SKM-1 treated with dmso at 0.1 percent for 144 hours (cell line): Measurements from ENCODE around the gene CYP1B1.
"Not testable (repeated sequence)": the region's sequence is repeated elsewhere in the genome, so short reads cannot be mapped to it uniquely, and the experiment has no call there.

ENCODE experiments used
- DNase-seq: peaks from one replicate; lab custom pipeline; 2025; ENCODE audit not compliant: unreplicated experiment; lab: John Stamatoyannopoulos, UW

The CYP1B1 gene

GRCh38 chr2:38037757-38038621 is 38.0 kb downstream of the CYP1B1 start:
- no peak for DNase-seq

DNA sequence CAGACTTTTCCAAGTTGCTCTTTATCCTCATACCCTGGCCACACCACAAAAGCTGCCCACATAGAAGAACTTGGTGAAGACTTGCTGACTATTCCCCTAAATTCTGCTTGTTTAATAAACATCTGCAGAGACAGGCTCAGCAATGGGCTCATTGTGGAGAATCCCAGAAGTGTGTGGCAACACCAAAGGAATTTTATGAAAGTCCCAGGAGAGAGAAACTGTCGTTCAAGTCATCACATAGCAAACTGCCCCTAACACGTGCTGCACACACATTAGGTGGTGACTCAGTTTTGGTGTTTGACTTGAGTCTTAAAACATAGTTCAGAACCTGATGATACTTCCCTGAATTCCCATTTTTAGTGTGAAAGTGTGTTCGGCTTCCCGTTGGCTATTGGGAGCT is 38.6 kb downstream of the CYP1B1 start:
- no peak for DNase-seq

DNA sequence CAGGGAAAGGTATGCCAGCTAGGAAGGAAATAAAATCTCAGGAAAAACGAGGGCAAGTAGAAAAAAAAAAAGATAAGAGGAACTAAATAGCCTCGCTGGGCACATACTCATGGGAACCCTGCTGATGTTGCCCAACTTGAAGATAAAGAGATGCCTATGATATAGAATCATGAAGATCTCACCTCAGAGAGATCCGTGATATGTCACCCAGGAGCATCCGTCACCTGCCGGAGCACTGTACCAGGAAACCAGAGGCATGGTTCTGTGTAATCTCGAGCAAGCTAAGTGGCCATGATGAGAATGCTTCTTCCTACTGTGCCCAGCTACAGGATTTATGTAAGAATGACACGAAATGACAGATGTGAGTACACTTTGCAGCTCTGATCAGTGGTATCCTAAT is 40.0 kb downstream of the CYP1B1 start:
- DNase-seq: no peak

GRCh38 chr2:38033646-38034045 is 42.3 kb downstream of the CYP1B1 start:
- DNase-seq: no peak

DNA sequence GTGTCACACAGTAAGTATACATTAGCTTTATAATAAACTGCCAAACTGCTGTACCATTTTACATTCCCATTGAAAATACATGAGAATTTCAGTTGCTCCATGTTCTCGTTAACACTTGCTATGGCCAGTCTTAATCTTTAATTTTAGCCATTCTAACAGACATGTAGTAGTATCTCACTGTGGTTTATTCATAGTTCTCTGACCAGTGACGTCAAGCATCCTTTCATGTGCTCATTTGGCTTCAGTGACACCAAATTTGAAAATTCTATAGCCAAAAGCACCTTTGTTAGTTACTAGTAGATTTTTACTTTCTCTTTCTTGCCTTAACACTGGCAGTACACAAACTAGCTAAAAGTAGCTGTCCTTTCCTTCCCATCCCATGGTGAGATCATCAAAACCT is 43.0 kb downstream of the CYP1B1 start:
- DNase-seq: no peak

DNA sequence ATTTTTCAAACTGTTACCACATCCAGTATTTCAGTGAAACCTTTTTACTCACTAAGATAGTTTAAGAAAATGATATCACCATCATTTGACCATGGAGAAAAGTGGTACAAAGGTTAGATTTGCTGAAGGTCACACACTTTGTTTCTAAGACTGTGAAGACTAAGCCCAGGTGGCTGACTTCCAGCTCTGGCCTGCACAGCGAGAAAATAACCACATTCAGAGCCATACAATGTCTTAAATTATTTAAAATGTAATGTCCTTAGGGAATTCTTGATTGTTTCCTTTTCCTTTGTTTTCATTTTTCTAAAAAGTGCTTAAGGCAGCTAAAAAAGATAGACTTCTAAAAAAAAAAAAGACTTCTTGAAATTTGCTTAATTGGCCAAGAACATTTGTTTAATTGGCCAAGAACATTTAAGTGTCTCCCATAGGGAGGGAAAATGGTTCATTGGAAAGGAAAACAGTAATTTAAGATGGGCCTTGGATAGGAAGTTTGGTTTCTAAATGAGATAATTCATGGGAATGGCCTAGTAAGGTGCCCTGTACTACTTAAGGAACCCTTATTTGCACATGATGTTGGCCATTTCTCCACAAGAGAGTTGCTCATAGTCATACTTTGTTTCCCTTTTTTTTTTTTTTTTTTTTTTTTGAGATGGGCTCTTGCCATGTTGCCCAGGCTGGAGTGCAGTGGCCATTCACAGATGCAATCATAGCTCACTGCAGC is 45.2 kb downstream of the CYP1B1 start:
- DNase-seq: no peak

DNA sequence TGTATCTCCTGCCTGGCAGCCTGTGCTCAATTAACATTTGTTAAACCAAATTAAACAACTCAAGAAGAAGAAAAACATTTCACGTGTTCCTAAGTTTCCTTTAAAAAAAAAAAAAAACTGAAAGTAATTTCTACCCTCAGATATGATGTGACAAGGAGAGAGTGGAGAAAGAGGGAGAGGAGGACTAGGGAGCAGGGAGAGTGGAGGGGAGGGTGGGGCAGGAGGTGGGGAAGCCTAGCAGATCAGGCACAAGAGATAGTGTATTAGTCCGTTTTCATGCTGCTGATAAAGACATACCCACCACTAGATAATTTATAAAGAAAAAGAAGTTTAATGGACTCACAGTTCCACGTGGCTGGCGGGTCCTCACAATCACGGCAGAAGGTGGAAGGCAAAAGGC is 46.4 kb downstream of the CYP1B1 start:
- no peak for DNase-seq

- no peak for DNase-seq
These were observed 47.1 kb downstream of the CYP1B1 start for GRCh38 chr2:38028829-38029228.

GRCh38 chr2:38026846-38027245 is 49.1 kb downstream of the CYP1B1 start:
- no peak for DNase-seq

DNA sequence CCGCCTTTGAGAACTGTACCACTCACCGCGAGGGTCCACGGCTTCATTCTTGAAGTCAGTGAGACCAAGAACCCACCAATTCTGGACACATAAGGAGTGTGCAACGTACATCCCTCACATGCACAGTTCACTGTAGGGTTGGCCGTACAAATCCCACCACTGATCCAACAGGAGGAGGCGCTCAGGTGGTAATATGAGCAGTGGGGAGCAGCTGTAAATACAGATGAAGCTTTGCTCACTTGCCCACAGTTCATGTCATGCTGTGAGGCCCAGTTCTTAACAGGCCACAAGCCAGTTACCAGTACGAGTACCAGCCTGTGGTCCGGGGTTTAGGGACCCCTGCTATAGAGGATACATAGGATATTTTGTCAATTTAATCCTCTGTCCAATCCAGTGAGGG is 54.4 kb downstream of the CYP1B1 start:
- DNase-seq: no peak

DNA sequence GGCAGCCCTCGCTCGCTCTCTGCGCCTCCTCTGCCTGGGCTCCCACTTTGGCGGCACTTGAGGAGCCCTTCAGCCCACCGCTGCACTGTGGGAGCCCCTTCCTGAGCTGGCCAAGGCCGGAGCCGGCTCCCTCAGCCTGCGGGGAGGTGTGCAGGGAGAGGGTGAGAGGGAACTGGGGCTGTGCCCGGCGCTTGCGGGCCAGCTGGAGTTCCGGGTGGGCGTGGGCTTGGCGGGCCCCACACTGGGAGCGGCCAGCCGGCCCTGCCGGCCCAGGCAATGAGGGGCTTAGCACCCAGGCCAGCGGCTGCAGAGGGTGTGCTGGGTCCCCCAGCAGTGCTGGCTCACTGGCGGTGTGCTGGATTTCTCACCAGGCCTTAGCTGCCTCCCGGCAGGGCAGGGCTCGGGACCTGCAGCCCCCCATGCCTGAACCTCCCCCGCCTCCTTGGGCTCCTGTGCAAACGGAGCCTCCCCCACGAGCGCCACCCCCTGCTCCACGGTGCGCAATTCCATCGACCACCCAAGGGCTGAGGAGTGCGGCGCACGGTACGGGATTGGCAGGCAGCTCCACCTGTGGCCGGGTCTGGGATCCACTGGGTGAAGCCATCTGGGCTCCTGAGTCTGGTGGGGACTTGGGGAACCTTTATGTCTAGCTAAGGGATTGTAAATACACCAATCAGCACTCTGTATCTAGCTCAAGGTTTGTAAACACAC is 55.4 kb downstream of the CYP1B1 start:
- not testable (repeated sequence) for DNase-seq

DNA sequence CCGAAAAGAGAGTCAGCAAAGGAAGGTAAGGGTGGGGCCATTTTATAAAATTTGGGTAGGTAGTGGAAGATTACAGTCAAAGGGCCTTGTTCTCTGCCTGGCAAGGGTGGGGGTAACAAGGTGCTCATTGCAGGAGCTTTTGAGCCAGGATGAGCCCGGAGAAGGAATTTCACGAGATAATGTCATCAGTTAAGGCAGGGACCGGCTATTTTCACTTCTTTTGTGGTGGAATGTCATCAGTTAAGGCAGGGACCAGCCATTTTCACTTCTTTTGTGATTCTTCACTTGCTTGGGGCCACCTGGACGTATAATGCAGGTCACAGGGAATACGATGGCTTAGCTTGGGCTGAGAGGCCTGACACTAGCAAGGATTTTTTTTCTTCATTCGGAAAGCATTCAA is 58.1 kb downstream of the CYP1B1 start:
- DNase-seq: no peak
